22Rv1 (cell line): ENCODE measurements around the gene TRIM63.

Source experiments
- H3K27ac ChIP-seq: fragments of 450-650 bp; 2 replicates; pipeline ENCODE4 v1.5.1; 2017
- ZFX ChIP-seq: fragments of 450-650 bp; IDR thresholded peaks from 2 replicates; pipeline ENCODE4 v1.6.1; 2017; ENCODE audit warnings: antibody characterized with exemption, borderline replicate concordance
- TF ChIP-seq, protein P1 (sequence below): fragments of 450-650 bp; IDR thresholded peaks from 2 replicates; pipeline ENCODE4 v1.5.1; 2017; ENCODE audit warnings: mild to moderate bottlenecking

TRIM63 gene

DNA sequence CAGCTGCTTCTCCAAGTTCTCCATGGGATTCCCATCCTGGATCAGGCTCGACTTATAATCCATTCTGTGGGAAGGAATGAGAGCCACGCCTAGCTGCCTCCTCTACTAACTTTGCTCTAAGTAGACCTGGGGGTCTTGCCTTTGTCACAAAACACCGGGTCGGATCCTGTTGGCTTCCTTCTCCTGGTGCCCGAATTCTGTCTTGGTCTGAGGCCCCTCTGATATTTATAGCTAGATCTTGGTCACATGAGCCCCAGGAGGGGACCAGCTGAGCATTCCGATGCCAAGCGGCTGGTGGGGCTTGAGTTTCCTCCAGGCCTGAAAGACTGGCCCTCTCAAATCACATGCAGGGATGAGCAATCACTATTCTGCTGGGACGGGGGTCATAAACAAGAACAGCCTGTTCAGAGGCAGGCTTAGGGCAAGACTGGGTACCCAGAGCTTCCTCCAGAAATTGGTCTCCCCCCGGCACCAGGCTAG is at the start of gene TRIM63:
TRIM63 (minus strand) TSS at position 199 of the 480 bp plus-strand sequence; CDS start at position 63, 136 bp downstream.
- H3K27ac ChIP-seq, result no peak within 1 kb of the TSS
- TF ChIP-seq ZFX, result no peak
- TF ChIP-seq, protein P1, sequence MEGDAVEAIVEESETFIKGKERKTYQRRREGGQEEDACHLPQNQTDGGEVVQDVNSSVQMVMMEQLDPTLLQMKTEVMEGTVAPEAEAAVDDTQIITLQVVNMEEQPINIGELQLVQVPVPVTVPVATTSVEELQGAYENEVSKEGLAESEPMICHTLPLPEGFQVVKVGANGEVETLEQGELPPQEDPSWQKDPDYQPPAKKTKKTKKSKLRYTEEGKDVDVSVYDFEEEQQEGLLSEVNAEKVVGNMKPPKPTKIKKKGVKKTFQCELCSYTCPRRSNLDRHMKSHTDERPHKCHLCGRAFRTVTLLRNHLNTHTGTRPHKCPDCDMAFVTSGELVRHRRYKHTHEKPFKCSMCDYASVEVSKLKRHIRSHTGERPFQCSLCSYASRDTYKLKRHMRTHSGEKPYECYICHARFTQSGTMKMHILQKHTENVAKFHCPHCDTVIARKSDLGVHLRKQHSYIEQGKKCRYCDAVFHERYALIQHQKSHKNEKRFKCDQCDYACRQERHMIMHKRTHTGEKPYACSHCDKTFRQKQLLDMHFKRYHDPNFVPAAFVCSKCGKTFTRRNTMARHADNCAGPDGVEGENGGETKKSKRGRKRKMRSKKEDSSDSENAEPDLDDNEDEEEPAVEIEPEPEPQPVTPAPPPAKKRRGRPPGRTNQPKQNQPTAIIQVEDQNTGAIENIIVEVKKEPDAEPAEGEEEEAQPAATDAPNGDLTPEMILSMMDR, result no peak

DNA sequence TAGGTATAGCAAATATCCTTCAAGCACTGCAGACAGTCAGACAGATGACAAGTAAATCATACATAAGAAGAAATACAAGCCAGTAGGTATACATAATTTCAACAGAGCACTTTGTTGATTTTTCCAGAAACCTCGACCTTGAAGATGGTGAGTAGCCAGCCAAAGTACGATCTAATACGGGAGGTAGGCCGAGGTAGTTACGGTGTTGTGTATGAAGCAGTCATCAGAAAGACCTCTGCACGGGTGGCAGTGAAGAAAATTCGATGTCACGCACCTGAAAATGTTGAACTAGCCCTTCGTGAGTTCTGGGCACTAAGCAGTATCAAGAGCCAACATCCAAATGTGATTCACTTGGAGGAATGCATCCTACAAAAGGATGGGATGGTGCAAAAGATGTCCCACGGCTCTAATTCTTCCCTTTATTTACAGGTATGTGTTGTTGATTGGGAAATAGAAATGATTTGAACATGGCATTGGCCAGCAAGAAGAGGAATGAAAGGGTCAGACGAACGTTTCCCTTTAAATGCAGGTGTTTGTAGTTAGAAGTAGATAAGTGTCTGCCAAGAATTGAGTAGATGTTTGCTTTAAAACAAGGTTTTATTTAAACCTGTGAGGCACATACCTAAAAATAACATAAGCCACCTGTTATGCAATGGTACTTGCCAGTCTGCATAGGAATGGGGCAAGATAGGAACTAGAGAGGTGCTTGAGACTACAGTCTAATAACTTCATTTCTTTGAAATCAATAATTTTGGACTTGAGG is 46.9 kb upstream of the TRIM63 start:
- no peak overlapping the region for H3K27ac ChIP-seq
- TF ChIP-seq, protein P1, result no peak
- no peak for TF ChIP-seq ZFX

DNA sequence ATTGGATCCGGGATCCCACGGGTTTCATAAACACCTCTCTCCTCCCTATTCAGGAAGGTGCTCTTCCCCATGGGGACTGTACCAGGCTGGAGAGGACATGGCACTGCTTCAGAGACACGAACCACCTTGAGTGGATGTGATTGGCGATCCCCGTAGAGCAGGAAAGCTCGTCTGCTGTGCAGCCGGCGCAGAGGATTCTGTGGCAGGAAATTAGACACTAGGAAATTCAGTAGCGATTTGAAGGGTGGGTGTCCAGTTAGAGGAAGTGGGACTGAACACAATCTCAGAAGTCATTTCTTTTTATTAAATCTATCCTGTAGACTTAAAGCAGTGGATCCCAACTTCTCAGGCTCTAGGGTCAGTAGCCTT is 45.0 kb upstream of the TRIM63 start:
- peak overlapping the region; percentile 96 for H3K27ac ChIP-seq
- TF ChIP-seq, protein P1, result no peak
- TF ChIP-seq ZFX, result no peak

DNA sequence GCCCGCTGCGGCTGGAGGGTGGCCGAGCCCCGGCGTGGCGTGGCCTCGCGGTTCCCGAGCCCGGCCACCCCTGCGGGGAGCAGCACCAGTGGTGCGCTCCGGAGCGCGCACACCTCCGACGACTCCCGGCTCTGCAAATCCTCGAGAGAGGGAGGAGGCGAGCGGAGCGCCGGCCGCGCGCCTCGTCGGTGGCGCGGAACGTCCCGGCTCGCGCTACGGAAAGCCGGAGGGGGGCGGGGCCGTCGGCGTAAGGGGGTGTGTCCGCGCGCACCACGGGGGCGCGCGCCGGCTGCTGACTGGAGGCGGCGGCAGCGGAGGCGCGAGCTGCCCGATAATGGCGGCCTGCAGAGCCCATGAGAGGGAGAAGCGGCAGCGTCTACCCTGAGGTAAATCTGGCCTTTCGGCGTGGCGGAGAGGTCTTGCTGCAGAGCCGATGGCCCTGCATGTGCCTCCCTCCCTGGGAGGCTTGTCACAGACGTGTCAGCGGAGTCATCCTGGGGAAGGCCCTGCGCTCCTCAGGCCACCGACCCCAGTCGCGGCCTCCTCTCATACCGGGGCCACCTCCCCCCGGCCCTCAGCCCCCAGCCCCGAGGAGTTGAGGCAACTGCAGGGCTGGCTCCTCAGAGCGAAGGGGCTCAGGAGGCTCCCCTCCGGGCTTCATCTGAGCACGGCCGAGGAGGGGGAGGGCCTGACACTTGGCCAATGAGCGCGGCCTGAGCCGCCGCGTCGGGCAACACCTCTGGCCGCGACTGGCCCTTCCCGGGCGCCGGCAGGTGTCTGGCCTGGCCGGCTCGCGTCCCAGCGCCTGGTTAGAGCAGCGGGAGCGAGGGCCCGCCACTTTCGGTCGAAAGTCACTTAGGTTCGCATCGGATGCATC is 44.3 kb upstream of the TRIM63 start, which contains the start of gene PDIK1L:
PDIK1L (plus strand) TSS at position 295 of the 877 bp plus-strand sequence. CDS start 2,485 bp downstream, outside the sequence.
- H3K27ac ChIP-seq, result peak within 1 kb of the TSS; percentile 96
- TF ChIP-seq, protein P1, result no peak
- TF ChIP-seq ZFX, result no peak

DNA sequence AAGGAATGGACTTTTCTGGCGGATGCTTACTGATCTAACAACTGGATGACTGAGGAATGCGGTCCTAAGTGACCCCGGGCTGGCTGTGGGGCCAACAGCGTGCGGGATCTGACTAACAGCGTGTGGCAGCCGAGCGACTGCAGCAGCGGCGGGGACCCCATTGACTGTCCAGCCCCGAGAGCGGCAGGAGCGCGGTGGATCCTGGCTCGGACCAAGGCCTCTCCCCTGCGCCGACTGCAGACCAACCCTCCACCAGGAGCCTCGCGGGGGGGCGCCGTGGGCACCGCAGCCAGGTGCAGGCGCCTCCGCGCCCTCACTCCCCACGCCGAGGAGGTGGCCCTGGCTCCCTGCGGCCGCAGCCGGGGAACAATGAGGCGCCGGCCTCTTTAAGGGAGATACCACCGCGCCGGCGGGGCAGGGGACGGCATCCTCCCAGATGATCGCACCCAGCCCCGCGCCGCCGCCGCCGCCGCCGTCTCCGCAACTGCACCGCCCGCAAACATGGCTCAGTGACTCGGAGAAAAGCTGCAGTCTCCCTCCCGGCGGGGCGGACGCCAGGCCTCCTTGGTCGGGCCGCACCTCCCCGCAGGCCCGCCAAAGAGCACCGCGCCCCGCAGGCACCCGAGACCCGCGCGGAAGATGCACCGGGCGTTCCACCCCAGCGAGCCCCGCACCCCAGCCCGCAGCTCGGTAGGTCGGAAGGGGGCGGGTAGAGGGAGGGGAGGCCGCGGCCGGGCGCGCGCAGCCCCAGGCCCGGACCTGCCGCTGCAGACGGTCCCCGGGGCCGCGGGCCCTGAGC is 43.5 kb upstream of the TRIM63 start:
- H3K27ac ChIP-seq, result peak overlapping the region; percentile 96
- TF ChIP-seq, protein P1, result no peak
- no peak for TF ChIP-seq ZFX

DNA sequence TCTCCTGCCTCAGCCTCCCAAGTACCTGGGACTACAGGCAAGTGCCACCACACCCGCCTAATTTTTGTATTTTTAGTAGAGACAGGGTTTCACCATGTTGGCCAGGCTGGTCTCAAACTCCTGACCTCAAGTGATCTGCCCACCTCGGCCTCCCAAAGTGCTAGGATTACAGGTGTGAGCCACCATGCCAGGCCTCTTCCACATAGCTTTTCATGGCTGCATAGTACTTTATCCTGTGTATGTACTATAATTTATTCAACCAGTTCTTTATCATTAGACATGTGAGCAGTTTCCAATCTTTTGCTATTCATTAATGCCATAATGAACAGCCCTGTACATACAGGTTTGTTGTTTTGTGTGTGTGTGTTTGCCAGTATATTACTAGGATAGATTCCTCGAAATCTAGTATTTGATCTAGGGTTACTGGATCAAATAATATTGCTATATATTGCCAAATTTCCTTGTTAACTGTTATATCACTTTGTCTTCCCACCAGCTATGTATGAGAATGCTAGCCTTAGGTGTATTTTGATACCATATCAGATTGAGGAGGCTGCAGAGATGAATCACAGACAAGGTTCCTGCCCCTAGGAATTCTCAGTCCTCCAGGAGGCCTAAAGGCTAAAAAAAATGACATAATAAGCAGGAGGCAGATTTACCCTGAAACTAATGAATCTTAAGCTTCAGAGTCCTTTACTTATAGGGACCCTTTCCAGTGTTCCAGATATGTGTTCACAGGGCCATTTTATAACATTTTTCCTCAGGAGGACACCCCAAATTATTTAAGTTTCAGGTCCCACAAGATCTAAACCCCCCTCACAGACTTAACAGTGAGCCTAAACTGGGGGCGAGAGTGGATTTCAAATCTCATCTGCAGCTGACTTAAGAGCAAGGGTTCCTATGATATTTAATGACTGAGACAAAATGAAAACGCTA is 42.1 kb upstream of the TRIM63 start:
- no peak overlapping the region; the same call in 1 of the 2 replicates for H3K27ac ChIP-seq
- no peak for TF ChIP-seq ZFX
